Measurements from ENCODE around the gene MTUS2.

DNA sequence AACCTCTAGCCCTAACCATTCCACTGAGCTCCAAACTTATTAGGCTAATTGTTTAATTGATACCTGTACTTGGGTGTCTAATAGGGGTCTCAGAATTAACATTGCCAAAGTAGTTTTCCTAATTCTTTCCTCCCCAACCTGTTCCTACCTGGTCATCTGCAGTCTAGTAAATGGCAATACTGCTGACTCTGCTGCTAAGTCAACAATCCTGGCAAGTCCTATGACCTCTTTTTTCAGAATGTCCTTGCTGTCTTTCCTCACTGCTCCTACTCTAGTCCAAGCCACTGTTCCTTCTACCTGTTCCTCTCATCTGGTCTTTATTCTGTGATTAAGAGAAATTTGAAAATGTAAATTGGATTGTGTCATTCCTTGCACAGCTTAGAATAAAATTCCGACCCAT, 143.9 kb downstream of the MTUS2 start:
- TF ChIP-seq, protein P1, sequence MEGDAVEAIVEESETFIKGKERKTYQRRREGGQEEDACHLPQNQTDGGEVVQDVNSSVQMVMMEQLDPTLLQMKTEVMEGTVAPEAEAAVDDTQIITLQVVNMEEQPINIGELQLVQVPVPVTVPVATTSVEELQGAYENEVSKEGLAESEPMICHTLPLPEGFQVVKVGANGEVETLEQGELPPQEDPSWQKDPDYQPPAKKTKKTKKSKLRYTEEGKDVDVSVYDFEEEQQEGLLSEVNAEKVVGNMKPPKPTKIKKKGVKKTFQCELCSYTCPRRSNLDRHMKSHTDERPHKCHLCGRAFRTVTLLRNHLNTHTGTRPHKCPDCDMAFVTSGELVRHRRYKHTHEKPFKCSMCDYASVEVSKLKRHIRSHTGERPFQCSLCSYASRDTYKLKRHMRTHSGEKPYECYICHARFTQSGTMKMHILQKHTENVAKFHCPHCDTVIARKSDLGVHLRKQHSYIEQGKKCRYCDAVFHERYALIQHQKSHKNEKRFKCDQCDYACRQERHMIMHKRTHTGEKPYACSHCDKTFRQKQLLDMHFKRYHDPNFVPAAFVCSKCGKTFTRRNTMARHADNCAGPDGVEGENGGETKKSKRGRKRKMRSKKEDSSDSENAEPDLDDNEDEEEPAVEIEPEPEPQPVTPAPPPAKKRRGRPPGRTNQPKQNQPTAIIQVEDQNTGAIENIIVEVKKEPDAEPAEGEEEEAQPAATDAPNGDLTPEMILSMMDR (conservative IDR thresholded peaks at IDR 0.05 in 1 of 2, IDR thresholded peaks at IDR 0.05 in 1 of 2; ENCODE audit: extremely low read depth in 1 of 2, insufficient read depth in 1 of 2, low read depth in 1 of 2, low read length in 2 of 2), result no peak
- TF ChIP-seq EZH2 (IDR thresholded peaks at IDR 0.05; ENCODE audit: borderline replicate concordance, low read length), result no peak

Data from mammary epithelial cell (primary cell).